Prostate gland (tissue), 2 donors: ENCODE results near the gene PHC2. TPM values are rescaled to one million over a fixed set of nuclear protein-coding genes. Genes with fewer than 3 reads are reported as not detected.
A peak's percentile ranks its signal among the peaks of the same experiment; 100 is the strongest.

ENCODE experiments used
- DNase-seq: peaks from one replicate; pipeline ENCODE4 v3.0.0-alpha.2; 2019; ENCODE audit warnings: low spot score
- H3K27ac ChIP-seq, 2 donors: fragments of 200-600 bp; sonication (generic); 2 replicates each; pipeline ENCODE4 v1.5.1; 2017 to 2019
- H3K27me3 ChIP-seq: fragments of 200-600 bp; sonication (generic); replicated peaks from 2 replicates; pipeline ENCODE4 v1.5.1; 2019; ENCODE audit not compliant: insufficient read depth
- H3K36me3 ChIP-seq, 2 donors: fragments of 200-600 bp; sonication (generic); 1 replicate in 1 of 2; 2 replicates in 1 of 2; pipeline versions ENCODE4 v1.5.1 to v1.8.1; 2017 to 2019
- H3K4me1 ChIP-seq: fragments of 200-600 bp; sonication (generic); replicated peaks from 2 replicates; pipeline ENCODE4 v1.5.1; 2019
- H3K4me3 ChIP-seq, 2 donors: fragments of 200-600 bp; sonication (generic); 2 replicates each; pipeline ENCODE4 v1.5.1; 2017 to 2019
- H3K9me3 ChIP-seq: fragments of 200-600 bp; sonication (generic); 2 replicates; pipeline ENCODE4 v1.5.1; 2017
- CTCF ChIP-seq, 4 experiments: fragments of 200-600 bp in 2 of 4; fragments of 450-650 bp in 2 of 4; sonication (generic) in 2 of 4; IDR thresholded peaks; 1 replicate in 3 of 4; 2 replicates in 1 of 4; pipeline ENCODE4 v1.5.1; 2016 to 2019; ENCODE audit warnings: antibody characterized with exemption in 4 of 4, mild to moderate bottlenecking in 2 of 4, moderate library complexity in 2 of 4
- POLR2A ChIP-seq: fragments of 450-650 bp; IDR thresholded peaks from one replicate; pipeline ENCODE4 v1.6.1; 2016; ENCODE audit warnings: antibody characterized with exemption, mild to moderate bottlenecking
- POLR2AphosphoS5 ChIP-seq: sonication (generic); formaldehyde crosslinking; IDR thresholded peaks from one replicate; pipeline ENCODE4 v1.6.1; 2017; ENCODE audit warnings: antibody characterized with exemption
- WGBS: methylation state at CpG from one replicate; pipeline ENCODE4 v1.1.5; 2018; 5-methylcytosine and 5-hydroxymethylcytosine counted together
- intact Hi-C: fragments of 100-400 bp; cut with DNase I; formaldehyde crosslinking; loops from one replicate; pipeline ENCODE4 v1.14.2; 2022
- total RNA-seq, 2 donors: library from RNA; depleted of rRNA; stranded (reverse); fragments of >200 nt; gene quantifications; one replicate each; pipeline ENCODE4 v1.1.0, GENCODE V29; 2016

PHC2 gene
- total RNA-seq, 2 donors from 2014 or later: 75.0 to 131 TPM

DNA sequence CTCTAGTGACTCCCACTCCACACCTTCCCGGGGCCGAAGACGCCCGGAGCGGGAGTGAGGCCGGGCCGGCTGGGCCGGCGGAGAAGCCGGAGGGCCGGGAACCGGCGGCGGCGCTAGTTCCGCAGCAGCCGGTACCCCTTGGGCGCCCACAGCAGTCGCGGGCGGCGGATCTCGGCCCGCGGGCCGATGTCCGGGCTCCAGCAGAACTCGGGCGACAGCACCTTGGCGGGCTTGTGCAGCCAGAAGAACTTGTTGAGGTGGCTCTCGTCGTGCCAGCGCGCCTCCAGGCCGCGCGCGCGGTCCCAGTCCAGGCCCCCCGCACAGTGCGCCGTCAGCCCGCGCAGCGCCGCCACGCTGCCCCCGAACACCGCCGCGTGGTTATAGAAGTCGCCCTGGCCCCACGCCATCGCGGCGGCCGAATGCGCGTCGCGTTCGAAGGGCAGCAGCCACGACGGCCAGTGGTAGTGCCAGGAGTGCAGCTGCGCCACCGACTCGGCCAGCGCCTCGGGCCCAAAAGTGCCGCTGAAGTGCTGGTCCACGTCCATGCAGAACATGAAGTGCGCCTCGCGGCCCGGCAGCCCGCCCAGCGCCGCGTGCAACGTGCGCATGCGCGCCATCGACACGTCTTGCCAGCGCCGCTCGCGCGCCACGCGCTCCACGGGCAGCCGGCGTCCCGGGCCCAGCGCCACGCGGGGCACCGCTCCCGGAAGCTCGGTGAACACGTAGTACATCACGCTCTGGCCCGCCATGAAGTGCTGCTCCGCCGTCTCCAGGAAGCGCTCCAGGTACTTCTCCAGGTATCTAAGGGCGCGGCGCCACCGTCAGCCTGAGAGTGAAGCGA is 124.0 kb downstream of the PHC2 start:
- DNase-seq: no peak
- H3K9me3 ChIP-seq: no peaks in the 10 kb centered on the region
- no peaks in the 10 kb centered on the region for H3K36me3 ChIP-seq
- H3K27me3 ChIP-seq: no peaks in the 10 kb centered on the region
- intact Hi-C loops: no loop called here
- peak overlapping the region in 1 of 2 donors; percentile 13 for H3K4me3 ChIP-seq
- 14% methylated on average over 72 of the region's 113 CpGs for WGBS
- H3K4me1 ChIP-seq: peaks cover 6% of the 10 kb centered on the region
- TF ChIP-seq POLR2AphosphoS5 (no peak), CTCF (IDR thresholded peaks at IDR 0.05) (no peak), POLR2A (no peak)
- H3K27ac ChIP-seq: no peak overlapping the region

DNA sequence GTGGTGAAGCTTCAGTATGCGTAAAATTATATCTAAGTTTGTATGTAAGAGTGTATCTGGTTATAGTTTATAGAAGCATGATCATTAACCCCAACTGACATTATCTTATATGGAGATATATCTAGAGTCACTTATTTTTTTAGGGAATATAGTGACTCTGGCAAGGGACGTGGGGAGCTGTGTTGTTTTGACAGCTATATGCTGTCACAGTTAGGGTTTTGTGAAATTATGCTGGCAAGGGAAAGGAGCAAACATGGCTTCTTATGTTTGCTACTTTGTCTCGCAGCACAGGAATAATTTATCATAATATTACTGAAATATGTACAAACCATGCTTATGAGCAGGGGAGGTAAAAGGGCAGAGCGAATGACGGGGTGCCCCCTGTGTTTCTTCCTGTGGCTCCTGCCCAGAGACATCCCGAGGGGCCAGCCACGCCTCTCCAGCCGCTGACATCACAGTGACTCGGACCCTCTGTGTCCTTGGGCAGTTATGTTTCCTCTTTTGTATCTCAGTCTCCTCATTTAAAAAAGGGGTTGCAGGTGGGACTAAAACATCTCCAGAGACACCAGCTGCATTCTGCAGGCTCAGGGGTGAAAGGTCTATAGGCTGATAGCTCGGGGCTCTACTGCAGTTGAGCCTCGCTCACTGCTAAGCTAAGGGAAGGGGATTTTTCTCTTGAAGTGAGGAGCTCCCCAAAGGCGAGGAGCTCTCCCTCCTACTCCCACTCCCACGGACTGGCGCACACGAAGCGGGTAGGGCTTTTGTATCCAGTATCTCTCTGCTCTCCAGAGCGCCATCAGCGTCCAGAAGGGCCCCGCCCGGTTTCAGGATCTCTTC is 124.9 kb downstream of the PHC2 start:
- Histone ChIP-seq H3K4me3 (peak overlapping the region in 1 of 2 donors; percentile 13), H3K9me3 (no peaks in the 10 kb centered on the region), H3K27ac (no peak overlapping the region), H3K36me3 (no peaks in the 10 kb centered on the region), H3K4me1 (peaks cover 6% of the 10 kb centered on the region), H3K27me3 (no peaks in the 10 kb centered on the region)
- DNase-seq: no peak
- intact Hi-C loops: no loop called here
- WGBS: 69% methylated on average over 20 of the region's 20 CpGs
- TF ChIP-seq CTCF (IDR thresholded peaks at IDR 0.05) (no peak), POLR2A (no peak), POLR2AphosphoS5 (no peak)

DNA sequence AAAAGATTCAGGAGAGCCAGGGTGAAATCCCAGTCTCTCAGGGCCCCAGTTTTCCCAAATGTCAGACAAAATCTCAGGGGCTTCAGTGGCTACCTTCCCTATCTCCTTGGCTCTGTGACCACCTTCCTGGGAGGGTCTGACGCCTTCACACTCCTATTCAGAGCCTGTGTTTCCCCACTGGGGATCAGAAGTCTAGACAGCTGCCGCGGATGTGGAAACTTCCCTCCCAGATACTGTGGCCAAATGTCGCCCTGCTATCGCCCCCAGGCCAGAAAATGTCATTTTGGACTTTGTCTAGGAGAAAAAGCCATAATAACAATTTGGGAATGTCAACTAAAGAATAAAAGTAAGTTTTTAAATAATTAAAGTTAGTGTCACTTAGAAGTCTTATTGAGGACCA is 125.9 kb downstream of the PHC2 start:
- H3K36me3 ChIP-seq: no peaks in the 10 kb centered on the region
- H3K27me3 ChIP-seq: no peaks in the 10 kb centered on the region
- DNase-seq: no peak
- H3K4me1 ChIP-seq: peaks cover 6% of the 10 kb centered on the region
- intact Hi-C loops: no loop called here
- no peak overlapping the region for H3K4me3 ChIP-seq
- TF ChIP-seq CTCF (IDR thresholded peaks at IDR 0.05): no peak
- no peak for TF ChIP-seq POLR2A
- no peak for TF ChIP-seq POLR2AphosphoS5
- no peaks in the 10 kb centered on the region for H3K9me3 ChIP-seq
- H3K27ac ChIP-seq: no peak overlapping the region
- WGBS: 91% methylated on average over 5 of the region's 5 CpGs

- TF ChIP-seq POLR2AphosphoS5 (no peak), POLR2A (no peak), CTCF (IDR thresholded peaks at IDR 0.05) (no peak)
- no peaks in the 10 kb centered on the region for H3K36me3 ChIP-seq
- intact Hi-C loops: no loop called here
- no peaks in the 10 kb centered on the region for H3K9me3 ChIP-seq
- no peak overlapping the region for H3K27ac ChIP-seq
- no peak for DNase-seq
- H3K4me3 ChIP-seq: no peak overlapping the region
- H3K4me1 ChIP-seq: peaks cover 6% of the 10 kb centered on the region
- no peaks in the 10 kb centered on the region for H3K27me3 ChIP-seq
- WGBS: 100% methylated on average over 1 of the region's 1 CpG
These were observed 128.6 kb downstream of the PHC2 start for GRCh38 chr1:33302325-33302724.
